ENCODE results near the gene ENTREP3.

The ENTREP3 gene

GRCh38 chr1:155285063-155285462 lies 29.8 kb upstream of the ENTREP3 start:
- no peak overlapping the region for H3K4me2 ChIP-seq (ENCODE audit: low read length, poor library complexity, severe bottlenecking)
- H2BK5ac ChIP-seq (ENCODE audit: low read depth, low read length, poor library complexity, severe bottlenecking), result no peak overlapping the region
- H3K23ac ChIP-seq (ENCODE audit: low read length in 2 of 2), result no peak overlapping the region
- H3K36me3 ChIP-seq (ENCODE audit: control insufficient read depth in 1 of 2, insufficient read depth in 2 of 2, low read depth in 1 of 2, low read length in 2 of 2), result peaks cover 8 to 43% of the 10 kb centered on the region in 2 experiments
- DNase-seq, result no peak
- H2BK120ac ChIP-seq (ENCODE audit: low read depth, low read length), result no peak overlapping the region
- H2BK15ac ChIP-seq (ENCODE audit: low read depth, poor library complexity, severe bottlenecking), result no peak overlapping the region
- no peaks in the 10 kb centered on the region for H3K9me3 ChIP-seq (ENCODE audit: control insufficient read depth, low read length)
- H4K8ac ChIP-seq (ENCODE audit: low read length), result no peak overlapping the region
- no peak overlapping the region for H2BK12ac ChIP-seq (ENCODE audit: low read length in 2 of 2)
- no peak overlapping the region for H2AFZ ChIP-seq (ENCODE audit: low read depth, low read length)
- H3K27me3 ChIP-seq (ENCODE audit: control insufficient read depth in 1 of 2, insufficient read depth in 1 of 2, low read length in 2 of 2), result peaks cover 0 to 3% of the 10 kb centered on the region in 2 experiments
- no peak overlapping the region for H2AK5ac ChIP-seq (ENCODE audit: low read length, severe bottlenecking)
- H3K4ac ChIP-seq (ENCODE audit: low read depth in 1 of 2, low read length in 2 of 2), result no peak overlapping the region
- H3K79me1 ChIP-seq (replicated peaks; ENCODE audit: low read length, poor library complexity, severe bottlenecking), result no peaks in the 10 kb centered on the region
- no peak overlapping the region for H3K9ac ChIP-seq (ENCODE audit: low read length)
- no peaks in the 10 kb centered on the region for H3K4me1 ChIP-seq (ENCODE audit: control insufficient read depth, insufficient read depth, low read depth, low read length)
- no peak overlapping the region for H3K18ac ChIP-seq (ENCODE audit: low read depth in 1 of 2, low read length in 2 of 2)
- no peak overlapping the region for H3K4me3 ChIP-seq (ENCODE audit: insufficient read depth in 1 of 2, low read depth in 1 of 2, low read length in 2 of 2)
- no peak overlapping the region for H3K27ac ChIP-seq (ENCODE audit: low read length, poor library complexity, severe bottlenecking)
- H4K91ac ChIP-seq (ENCODE audit: low read length), result peak overlapping the region; percentile 48
- no peak overlapping the region for H3K14ac ChIP-seq (ENCODE audit: low read length in 2 of 2)
- WGBS, result 91% methylated on average over 14 of the region's 14 CpGs

- Histone ChIP-seq H2BK5ac (ENCODE audit: low read depth, low read length, poor library complexity, severe bottlenecking) (no peak overlapping the region), H3K4ac (ENCODE audit: low read depth in 1 of 2, low read length in 2 of 2) (no peak overlapping the region), H3K4me2 (ENCODE audit: low read length, poor library complexity, severe bottlenecking) (no peak overlapping the region), H3K27ac (ENCODE audit: low read length, poor library complexity, severe bottlenecking) (no peak overlapping the region), H3K9me3 (ENCODE audit: control insufficient read depth, low read length) (no peaks in the 10 kb centered on the region), H3K18ac (ENCODE audit: low read depth in 1 of 2, low read length in 2 of 2) (no peak overlapping the region), H3K9ac (ENCODE audit: low read length) (no peak overlapping the region), H2BK12ac (ENCODE audit: low read length in 2 of 2) (no peak overlapping the region), H4K91ac (ENCODE audit: low read length) (no peak overlapping the region), H2BK15ac (ENCODE audit: low read depth, poor library complexity, severe bottlenecking) (no peak overlapping the region), H2BK120ac (ENCODE audit: low read depth, low read length) (no peak overlapping the region), H2AK5ac (ENCODE audit: low read length, severe bottlenecking) (no peak overlapping the region), H3K79me1 (replicated peaks; ENCODE audit: low read length, poor library complexity, severe bottlenecking) (no peaks in the 10 kb centered on the region), H3K27me3 (ENCODE audit: control insufficient read depth in 1 of 2, insufficient read depth in 1 of 2, low read length in 2 of 2) (peaks cover 0 to 3% of the 10 kb centered on the region in 2 experiments), H3K36me3 (ENCODE audit: control insufficient read depth in 1 of 2, insufficient read depth in 2 of 2, low read depth in 1 of 2, low read length in 2 of 2) (peaks cover 8 to 43% of the 10 kb centered on the region in 2 experiments), H2AFZ (ENCODE audit: low read depth, low read length) (no peak overlapping the region), H3K23ac (ENCODE audit: low read length in 2 of 2) (no peak overlapping the region), H3K4me3 (ENCODE audit: insufficient read depth in 1 of 2, low read depth in 1 of 2, low read length in 2 of 2) (no peak overlapping the region), H4K8ac (ENCODE audit: low read length) (no peak overlapping the region), H3K4me1 (ENCODE audit: control insufficient read depth, insufficient read depth, low read depth, low read length) (no peaks in the 10 kb centered on the region), H3K14ac (ENCODE audit: low read length in 2 of 2) (no peak overlapping the region)
- WGBS, result 94% methylated on average over 12 of the region's 12 CpGs
- no peak for DNase-seq
Observed at GRCh38 chr1:155284476-155284875, 29.2 kb upstream of the ENTREP3 start.

- Histone ChIP-seq H3K18ac (ENCODE audit: low read depth in 1 of 2, low read length in 2 of 2) (no peak overlapping the region), H3K4me3 (ENCODE audit: insufficient read depth in 1 of 2, low read depth in 1 of 2, low read length in 2 of 2) (no peak overlapping the region), H3K9ac (ENCODE audit: low read length) (no peak overlapping the region), H3K9me3 (ENCODE audit: control insufficient read depth, low read length) (no peaks in the 10 kb centered on the region), H3K79me1 (replicated peaks; ENCODE audit: low read length, poor library complexity, severe bottlenecking) (peaks cover 4% of the 10 kb centered on the region), H3K23ac (ENCODE audit: low read length in 2 of 2) (peak overlapping the region in 1 of 2 experiments; percentile 29), H2AFZ (ENCODE audit: low read depth, low read length) (no peak overlapping the region), H2AK5ac (ENCODE audit: low read length, severe bottlenecking) (no peak overlapping the region), H4K91ac (ENCODE audit: low read length) (no peak overlapping the region), H3K27ac (ENCODE audit: low read length, poor library complexity, severe bottlenecking) (no peak overlapping the region), H3K4me1 (ENCODE audit: control insufficient read depth, insufficient read depth, low read depth, low read length) (peaks cover 5% of the 10 kb centered on the region), H3K4me2 (ENCODE audit: low read length, poor library complexity, severe bottlenecking) (no peak overlapping the region), H2BK15ac (ENCODE audit: low read depth, poor library complexity, severe bottlenecking) (no peak overlapping the region), H3K14ac (ENCODE audit: low read length in 2 of 2) (no peak overlapping the region), H4K8ac (ENCODE audit: low read length) (no peak overlapping the region), H3K36me3 (ENCODE audit: control insufficient read depth in 1 of 2, insufficient read depth in 2 of 2, low read depth in 1 of 2, low read length in 2 of 2) (peaks cover 8 to 35% of the 10 kb centered on the region in 2 experiments), H2BK12ac (ENCODE audit: low read length in 2 of 2) (no peak overlapping the region), H3K27me3 (ENCODE audit: control insufficient read depth in 1 of 2, insufficient read depth in 1 of 2, low read length in 2 of 2) (no peaks in the 10 kb centered on the region), H2BK5ac (ENCODE audit: low read depth, low read length, poor library complexity, severe bottlenecking) (no peak overlapping the region), H3K4ac (ENCODE audit: low read depth in 1 of 2, low read length in 2 of 2) (no peak overlapping the region), H2BK120ac (ENCODE audit: low read depth, low read length) (no peak overlapping the region)
- WGBS, result 97% methylated on average over 29 of the region's 29 CpGs
- DNase-seq, result no peak
Observed at GRCh38 chr1:155282488-155283091, 27.3 kb upstream of the ENTREP3 start.

GRCh38 chr1:155279268-155279667 lies 24.0 kb upstream of the ENTREP3 start:
- Histone ChIP-seq H3K27ac (ENCODE audit: low read length, poor library complexity, severe bottlenecking) (no peak overlapping the region), H3K4me2 (ENCODE audit: low read length, poor library complexity, severe bottlenecking) (no peak overlapping the region), H2AFZ (ENCODE audit: low read depth, low read length) (no peak overlapping the region), H3K79me1 (replicated peaks; ENCODE audit: low read length, poor library complexity, severe bottlenecking) (peaks cover 4% of the 10 kb centered on the region), H2BK12ac (ENCODE audit: low read length in 2 of 2) (no peak overlapping the region), H2AK5ac (ENCODE audit: low read length, severe bottlenecking) (no peak overlapping the region), H3K4me3 (ENCODE audit: insufficient read depth in 1 of 2, low read depth in 1 of 2, low read length in 2 of 2) (no peak overlapping the region), H3K27me3 (ENCODE audit: control insufficient read depth in 1 of 2, insufficient read depth in 1 of 2, low read length in 2 of 2) (no peaks in the 10 kb centered on the region), H2BK15ac (ENCODE audit: low read depth, poor library complexity, severe bottlenecking) (no peak overlapping the region), H3K23ac (ENCODE audit: low read length in 2 of 2) (peak overlapping the region in 1 of 2 experiments; percentile 10), H2BK5ac (ENCODE audit: low read depth, low read length, poor library complexity, severe bottlenecking) (no peak overlapping the region), H3K14ac (ENCODE audit: low read length in 2 of 2) (no peak overlapping the region), H3K4me1 (ENCODE audit: control insufficient read depth, insufficient read depth, low read depth, low read length) (peaks cover 5% of the 10 kb centered on the region), H2BK120ac (ENCODE audit: low read depth, low read length) (no peak overlapping the region), H3K9ac (ENCODE audit: low read length) (no peak overlapping the region), H3K36me3 (ENCODE audit: control insufficient read depth in 1 of 2, insufficient read depth in 2 of 2, low read depth in 1 of 2, low read length in 2 of 2) (peaks cover 8 to 15% of the 10 kb centered on the region in 2 experiments), H3K9me3 (ENCODE audit: control insufficient read depth, low read length) (no peaks in the 10 kb centered on the region), H4K8ac (ENCODE audit: low read length) (no peak overlapping the region), H3K18ac (ENCODE audit: low read depth in 1 of 2, low read length in 2 of 2) (no peak overlapping the region), H4K91ac (ENCODE audit: low read length) (no peak overlapping the region), H3K4ac (ENCODE audit: low read depth in 1 of 2, low read length in 2 of 2) (no peak overlapping the region)
- 81% methylated on average over 2 of the region's 2 CpGs for WGBS
- no peak for DNase-seq
